ENCODE results near the gene BACH1.

GRCh38 chr21:29296446-29296845 is 2.3 kb upstream of the BACH1 start:
- TF ChIP-seq EZH2 (IDR thresholded peaks at IDR 0.05; ENCODE audit: insufficient read depth, low read length) (no peak), CTCF (IDR thresholded peaks at IDR 0.05; ENCODE audit: insufficient read depth, low read depth, low read length) (no peak)

Data from astrocyte (in vitro differentiated cells and primary cell).